GM19463 (cell line): ENCODE measurements around the gene CHIT1.

ENCODE experiments used
- ATAC-seq: cut with Tn5 transposase; IDR thresholded peaks from one replicate; pipeline ENCODE4 v1.9.1; 2021; ENCODE audit warnings: mild to moderate bottlenecking, moderate library complexity; ENCODE audit not compliant: unreplicated experiment

The CHIT1 gene

GRCh38 chr1:203189951-203190352 lies 39.5 kb downstream of the CHIT1 start:
- ATAC-seq = no peak

- ATAC-seq = no peak
Observed at GRCh38 chr1:203188686-203189232, 40.7 kb downstream of the CHIT1 start.

DNA sequence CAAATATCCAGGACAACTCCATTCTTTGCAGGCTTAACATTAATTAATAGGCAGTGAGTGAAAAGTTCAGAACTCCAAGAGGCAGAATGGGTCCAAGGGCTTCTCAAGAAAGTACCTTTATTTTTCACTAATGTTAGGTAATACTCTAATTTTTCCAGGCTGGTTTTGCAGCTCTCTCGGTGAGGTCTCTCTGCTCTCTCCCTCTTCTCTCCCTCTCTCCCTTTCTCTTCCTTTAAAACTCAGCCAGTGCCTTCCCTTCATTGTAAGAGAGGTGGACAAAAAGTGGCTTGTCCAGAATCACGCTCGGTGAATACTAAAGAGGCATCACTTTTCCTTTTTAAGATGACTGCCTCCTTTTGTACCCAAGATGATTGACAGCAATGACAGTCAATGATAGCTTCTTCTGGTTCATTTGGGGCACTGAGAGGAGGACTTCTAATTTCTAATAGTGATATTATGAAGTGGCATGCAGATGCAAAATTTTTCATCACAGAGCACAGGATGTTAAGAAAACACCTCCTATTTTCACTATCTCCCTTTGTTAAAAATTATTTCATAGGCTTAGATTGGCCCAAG lies 41.7 kb downstream of the CHIT1 start:
- ATAC-seq = no peak

GRCh38 chr1:203187304-203187685 lies 42.2 kb downstream of the CHIT1 start:
- no peak for ATAC-seq

- ATAC-seq = no peak
Observed at GRCh38 chr1:203186446-203187303, 42.8 kb downstream of the CHIT1 start, which contains the start of gene CHI3L1. TSS of gene CHI3L1 (minus strand) at chr1:203186704. CDS start at chr1:203186623, 81 bp downstream.

DNA sequence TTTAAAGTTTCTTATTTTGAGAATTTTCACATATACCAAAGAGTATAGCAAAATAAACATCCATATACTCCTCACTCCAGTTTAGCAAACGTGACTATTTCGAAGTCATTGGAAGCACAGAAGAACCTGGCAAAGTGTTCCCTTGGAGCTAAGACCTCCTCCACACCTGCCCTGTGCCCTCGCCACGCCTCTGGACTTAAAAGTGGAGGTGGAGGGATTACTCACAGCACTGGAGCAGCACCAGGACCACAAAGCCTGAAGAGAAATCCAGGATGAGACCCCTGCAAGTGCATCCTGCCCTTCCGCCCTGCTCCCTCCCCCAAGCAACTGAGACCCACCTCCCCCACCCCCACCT lies 43.4 kb downstream of the CHIT1 start:
- ATAC-seq = no peak

GRCh38 chr1:203185585-203185984 lies 43.9 kb downstream of the CHIT1 start:
- ATAC-seq = no peak

- ATAC-seq = no peak
Observed at GRCh38 chr1:203185061-203185461, 44.4 kb downstream of the CHIT1 start.

- ATAC-seq = no peak
Observed at GRCh38 chr1:203184467-203184866, 45.0 kb downstream of the CHIT1 start.

DNA sequence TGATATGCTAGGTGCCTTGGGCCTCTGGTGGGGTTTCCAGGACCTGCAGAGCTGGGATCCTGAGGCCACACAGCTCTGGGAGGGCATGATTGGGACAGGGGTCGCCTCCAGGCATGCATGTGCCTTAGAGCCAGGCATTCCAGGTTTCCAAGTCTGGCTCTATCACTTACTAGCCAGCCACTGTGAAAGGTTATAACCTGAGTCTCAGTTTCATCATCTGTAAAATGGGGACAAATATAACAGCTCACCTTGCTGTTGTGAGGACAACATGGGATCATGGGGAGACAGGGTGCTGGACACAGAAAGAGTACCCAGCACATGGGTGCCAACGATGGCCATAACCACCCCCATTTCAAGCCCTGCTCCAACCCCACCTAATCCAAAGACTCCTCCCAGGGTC lies 45.6 kb downstream of the CHIT1 start:
- ATAC-seq = no peak

DNA sequence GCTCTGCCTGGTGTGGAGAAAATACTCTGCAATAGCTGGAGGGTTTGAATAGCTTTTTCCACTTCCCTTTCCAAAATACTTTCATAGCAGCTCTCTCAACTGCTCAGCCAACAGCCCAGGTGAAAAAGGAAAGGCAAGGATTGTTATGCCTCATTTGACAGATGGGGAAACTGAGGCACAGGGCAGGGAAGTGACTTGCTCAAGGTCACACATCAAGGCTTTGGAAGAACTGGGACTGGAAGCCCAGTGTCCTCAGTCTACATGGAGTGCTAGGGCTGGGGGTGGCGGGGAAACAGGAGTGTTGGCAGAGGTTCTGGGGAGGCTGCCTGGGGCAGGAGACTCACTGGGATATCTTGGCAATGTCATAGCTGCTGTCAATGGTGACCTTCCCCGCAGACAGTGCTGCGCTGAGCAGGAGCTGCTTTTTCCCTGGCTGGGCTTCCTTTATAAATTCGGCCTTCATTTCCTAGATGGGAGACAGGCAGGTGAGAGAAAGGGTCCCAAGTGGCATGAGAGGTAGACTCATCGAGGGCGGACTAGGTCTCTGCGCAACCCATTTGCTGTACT lies 47.0 kb downstream of the CHIT1 start:
- no peak for ATAC-seq

DNA sequence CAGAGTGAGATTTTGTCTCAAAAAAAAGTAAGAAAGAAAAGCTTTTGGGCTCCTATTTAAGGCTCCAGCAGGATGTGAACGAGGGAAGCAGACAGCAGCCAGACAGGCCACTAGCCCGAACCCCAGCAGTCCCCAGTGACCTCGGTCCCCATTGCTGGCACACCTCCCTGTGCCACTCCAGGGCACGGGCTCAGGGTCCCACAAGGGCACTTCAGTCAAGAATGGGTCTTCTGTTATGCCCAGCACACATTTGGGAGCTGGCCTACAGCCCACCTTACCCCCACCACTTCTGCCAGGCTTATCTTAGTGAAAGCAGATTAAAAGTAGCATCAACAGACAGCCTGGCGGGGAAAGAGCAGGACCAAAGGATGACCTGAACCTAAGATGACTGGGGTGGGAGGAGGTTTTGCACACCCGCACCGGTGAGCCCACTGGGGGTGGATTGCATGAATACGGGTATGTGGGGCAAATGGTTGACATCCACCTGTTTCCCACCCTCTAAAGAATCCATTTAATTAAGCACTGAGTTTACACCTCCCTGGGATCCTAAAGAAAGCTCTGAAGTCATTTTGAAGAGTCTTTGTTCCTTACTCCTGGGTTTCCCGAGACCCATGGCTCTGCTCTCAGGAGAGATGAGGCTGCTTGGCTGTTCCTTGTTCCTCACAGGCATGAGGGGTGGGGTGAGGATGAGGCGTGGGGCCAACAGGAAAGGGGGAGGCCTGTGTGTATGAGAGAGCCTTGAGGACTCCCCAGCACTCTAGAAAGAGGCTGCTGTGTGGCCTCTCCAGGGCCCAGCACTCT lies 47.7 kb downstream of the CHIT1 start:
- no peak for ATAC-seq

- ATAC-seq = no peak
Observed at GRCh38 chr1:203180611-203181330, 48.7 kb downstream of the CHIT1 start.

DNA sequence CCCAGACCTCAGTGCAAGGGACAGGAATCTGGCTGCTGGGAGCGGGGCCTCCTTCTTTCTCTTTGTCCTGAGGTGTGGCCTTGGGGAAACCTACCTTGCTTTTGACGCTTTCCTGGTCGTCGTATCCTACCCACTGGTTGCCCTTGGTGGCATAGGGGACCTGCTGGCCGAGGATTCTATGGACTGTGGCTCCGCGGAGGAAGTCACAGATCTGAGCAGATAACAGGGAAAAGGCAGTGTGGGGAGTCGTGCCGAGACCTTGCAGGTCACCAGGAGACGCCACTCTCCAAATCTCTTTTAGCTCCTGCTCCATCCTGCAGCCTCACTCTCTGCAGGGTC lies 49.8 kb downstream of the CHIT1 start:
- ATAC-seq = no peak

DNA sequence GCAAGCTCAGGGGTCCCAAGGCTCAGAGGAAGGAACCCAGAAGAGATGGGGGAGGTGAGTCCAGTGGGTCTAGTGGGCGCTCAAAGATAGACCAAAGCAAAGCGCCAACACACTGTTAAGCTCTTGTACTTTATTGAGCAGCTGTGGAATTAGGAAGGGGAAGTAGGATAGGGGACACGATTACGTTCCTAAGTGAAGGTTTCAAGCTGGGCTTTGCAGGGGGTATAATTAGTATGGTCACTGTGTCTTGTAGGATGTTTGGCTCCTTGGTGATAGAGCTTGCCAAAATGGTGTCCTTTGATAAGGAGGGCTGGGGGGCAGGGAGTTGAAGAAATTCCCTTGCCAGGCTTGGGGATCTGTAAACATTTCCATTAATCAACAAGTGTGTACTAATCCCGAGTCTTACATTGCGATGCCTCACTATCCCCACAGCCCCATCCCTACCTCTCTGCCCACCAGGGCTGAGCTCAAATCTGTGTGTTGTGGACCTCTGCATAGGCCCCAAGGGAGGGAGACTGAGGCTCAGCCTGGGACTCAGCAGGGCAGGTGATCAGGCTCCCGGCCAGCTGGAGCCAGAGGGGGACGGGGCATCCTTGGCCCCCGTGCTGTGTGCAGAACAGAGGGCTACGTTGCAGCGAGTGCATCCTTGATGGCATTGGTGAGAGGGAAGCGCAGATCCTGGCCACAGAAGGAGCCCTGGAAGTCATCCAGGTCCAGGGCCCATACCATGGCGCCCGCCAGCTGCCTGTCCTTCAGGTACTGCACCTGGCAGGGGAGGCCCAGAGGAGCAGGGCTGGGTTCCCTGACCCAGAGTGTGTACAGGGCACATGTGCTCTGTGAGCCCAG lies 50.4 kb downstream of the CHIT1 start:
- ATAC-seq = no peak

- ATAC-seq = no peak
Observed at GRCh38 chr1:203178083-203178482, 51.4 kb downstream of the CHIT1 start.

- no peak for ATAC-seq
Observed at GRCh38 chr1:203177470-203178039, 51.9 kb downstream of the CHIT1 start.

GRCh38 chr1:203177036-203177405 lies 52.5 kb downstream of the CHIT1 start:
- ATAC-seq = no peak

DNA sequence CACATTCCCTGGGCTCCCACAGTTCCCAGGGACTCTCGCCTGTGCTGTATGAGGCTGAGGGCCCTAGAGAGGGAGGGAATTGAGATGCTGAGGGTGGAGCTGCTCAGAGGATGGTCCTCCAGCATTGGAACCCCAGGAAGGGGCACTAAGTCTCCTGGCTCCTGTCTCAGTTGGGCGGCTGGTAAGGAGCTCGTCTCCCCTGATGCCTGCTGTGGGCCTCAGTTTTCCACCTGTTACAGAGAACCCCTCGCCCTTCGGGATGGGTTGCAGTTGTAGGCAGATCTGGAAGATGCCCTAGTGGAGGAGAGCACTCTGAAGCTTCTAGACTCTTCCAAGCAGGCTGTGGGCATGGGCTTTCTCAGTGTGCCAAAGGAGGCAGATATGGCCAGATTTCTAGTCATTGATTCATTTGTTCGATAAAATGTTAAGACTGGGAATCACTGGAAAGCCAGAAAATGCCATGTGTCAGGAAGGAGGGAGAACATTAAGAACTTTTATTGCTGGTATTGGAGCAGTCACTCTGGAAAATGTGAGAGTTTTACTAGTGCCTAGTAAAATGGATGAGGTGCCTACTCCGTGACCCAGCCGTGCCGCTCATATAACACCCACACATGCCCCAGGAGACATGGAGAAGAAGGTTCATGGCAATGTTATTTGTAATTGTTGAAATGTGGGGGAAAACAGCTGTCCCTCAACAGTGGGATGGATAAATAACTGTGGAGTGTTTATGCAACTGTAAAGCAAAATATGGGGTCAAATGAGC lies 53.0 kb downstream of the CHIT1 start:
- ATAC-seq = no peak
